Dedifferentiated amniotic fluid mesenchymal stem cell (primary cell): Measurements from ENCODE around the gene SNX5.
A peak's percentile ranks its signal among the peaks of the same experiment; 100 is the strongest.

ENCODE experiments used
- DNase-seq: peaks from one replicate; pipeline ENCODE4 v3.0.0-alpha.2; 2016; ENCODE audit errors: extremely low spot score

The SNX5 gene

GRCh38 chr20:17968366-17969277, at the start of gene SNX5, which contains the start of gene MGME1:
Gene SNX5, minus strand, starts transcription at chr20:17968794. Its CDS starts 369 bp downstream, at chr20:17968425.
Gene MGME1, plus strand, starts transcription at chr20:17969018. Its CDS starts 842 bp downstream, at chr20:17969860.
- peak; percentile 98 for DNase-seq

- no peak for DNase-seq
These were observed 49.5 kb upstream of the SNX5 start for GRCh38 chr20:18018100-18018499.

GRCh38 chr20:18016772-18017171, 48.2 kb upstream of the SNX5 start:
- DNase-seq: no peak

- DNase-seq: no peak
These were observed 45.8 kb upstream of the SNX5 start for GRCh38 chr20:18014411-18014810.

GRCh38 chr20:18012901-18013300, 44.3 kb upstream of the SNX5 start:
- DNase-seq: no peak

- DNase-seq: no peak
These were observed 43.5 kb upstream of the SNX5 start for GRCh38 chr20:18011951-18012645.

GRCh38 chr20:18011482-18011881, 42.9 kb upstream of the SNX5 start:
- DNase-seq: no peak

- DNase-seq: no peak
These were observed 40.5 kb upstream of the SNX5 start for GRCh38 chr20:18009116-18009515.

- no peak for DNase-seq
These were observed 39.1 kb upstream of the SNX5 start for GRCh38 chr20:18007534-18008292.

- no peak for DNase-seq
These were observed 38.1 kb upstream of the SNX5 start for GRCh38 chr20:18006684-18007083.

- no peak for DNase-seq
These were observed 37.4 kb upstream of the SNX5 start for GRCh38 chr20:18005990-18006364.

- DNase-seq: no peak
These were observed 36.8 kb upstream of the SNX5 start for GRCh38 chr20:18005170-18005989.

- no peak for DNase-seq
These were observed 35.9 kb upstream of the SNX5 start for GRCh38 chr20:18004384-18005031.

GRCh38 chr20:18003897-18004296, 35.3 kb upstream of the SNX5 start:
- no peak for DNase-seq

- DNase-seq: peak; percentile 22
These were observed 32.7 kb upstream of the SNX5 start for GRCh38 chr20:18001131-18001921.

- no peak for DNase-seq
These were observed 31.0 kb upstream of the SNX5 start for GRCh38 chr20:17999566-17999965.

- DNase-seq: no peak
These were observed 29.9 kb upstream of the SNX5 start for GRCh38 chr20:17998446-17998845.

GRCh38 chr20:17995967-17996819, 27.6 kb upstream of the SNX5 start:
- DNase-seq: peak; percentile 69

- DNase-seq: no peak
These were observed 25.0 kb upstream of the SNX5 start for GRCh38 chr20:17993546-17993945.
